ENCODE results near the gene TMEM218. TPM values are rescaled to one million over a fixed set of nuclear protein-coding genes. Genes with fewer than 3 reads are reported as not detected.

Gene TMEM218
- total and polyA plus RNA-seq, 2 donors (not counting 1 experiment from before 2014, with no cell fraction given): 31.9 to 34.8 TPM

GRCh38 chr11:125075900-125076317, 35.5 kb downstream of the TMEM218 start:
- H4K20me1 ChIP-seq (ENCODE audit: control insufficient read depth, extremely low read depth, insufficient read depth, low read length): no peaks in the 10 kb centered on the region
- no peaks in the 10 kb centered on the region for H3K27me3 ChIP-seq (ENCODE audit: control insufficient read depth, insufficient read depth, low read length)
- H3K4me1 ChIP-seq (ENCODE audit: control insufficient read depth, extremely low read depth, insufficient read depth, low read length): peaks cover 6% of the 10 kb centered on the region
- no peaks in the 10 kb centered on the region for H3K79me2 ChIP-seq (ENCODE audit: control insufficient read depth, insufficient read depth, low read length)
- H2AFZ ChIP-seq (ENCODE audit: low read length): no peak overlapping the region
- H3K9me3 ChIP-seq (ENCODE audit: control insufficient read depth, insufficient read depth, low read depth, low read length): no peaks in the 10 kb centered on the region
- H3K4me3 ChIP-seq (replicated peaks in 1 of 4; ENCODE audit: control extremely low read depth in 1 of 4, insufficient read depth in 1 of 4, low read depth in 3 of 4, low read length in 4 of 4): no peak overlapping the region
- H3K9ac ChIP-seq (ENCODE audit: insufficient read depth, low read length): no peak overlapping the region
- H3K36me3 ChIP-seq (ENCODE audit: control insufficient read depth, insufficient read depth, low read length): no peaks in the 10 kb centered on the region
- DNase-seq (ENCODE audit: low read depth in 2 of 2): peak in 1 of 2 donors; percentile 51
- H3K27ac ChIP-seq (ENCODE audit: insufficient read depth, low read length): no peak overlapping the region
- TF ChIP-seq EZH2 (IDR thresholded peaks at IDR 0.05; ENCODE audit: low read length, missing control alignments) (no peak), CTCF (conservative IDR thresholded peaks at IDR 0.05 in 1 of 2, IDR thresholded peaks at IDR 0.05 in 1 of 2; ENCODE audit: low read depth in 1 of 2, low read length in 2 of 2) (no peak)
- H3K4me2 ChIP-seq (ENCODE audit: extremely low read depth, insufficient read depth, low read length): no peak overlapping the region

GRCh38 chr11:125075242-125075625, 36.2 kb downstream of the TMEM218 start:
- Histone ChIP-seq H3K36me3 (ENCODE audit: control insufficient read depth, insufficient read depth, low read length) (no peaks in the 10 kb centered on the region), H4K20me1 (ENCODE audit: control insufficient read depth, extremely low read depth, insufficient read depth, low read length) (no peaks in the 10 kb centered on the region), H3K27me3 (ENCODE audit: control insufficient read depth, insufficient read depth, low read length) (no peaks in the 10 kb centered on the region), H3K4me3 (replicated peaks in 1 of 4; ENCODE audit: control extremely low read depth in 1 of 4, insufficient read depth in 1 of 4, low read depth in 3 of 4, low read length in 4 of 4) (no peak overlapping the region), H3K9me3 (ENCODE audit: control insufficient read depth, insufficient read depth, low read depth, low read length) (no peaks in the 10 kb centered on the region), H3K79me2 (ENCODE audit: control insufficient read depth, insufficient read depth, low read length) (no peaks in the 10 kb centered on the region), H3K4me2 (ENCODE audit: extremely low read depth, insufficient read depth, low read length) (no peak overlapping the region), H3K4me1 (ENCODE audit: control insufficient read depth, extremely low read depth, insufficient read depth, low read length) (peaks cover 12% of the 10 kb centered on the region), H3K27ac (ENCODE audit: insufficient read depth, low read length) (no peak overlapping the region), H3K9ac (ENCODE audit: insufficient read depth, low read length) (no peak overlapping the region), H2AFZ (ENCODE audit: low read length) (no peak overlapping the region)
- no peak for TF ChIP-seq CTCF (conservative IDR thresholded peaks at IDR 0.05 in 1 of 2, IDR thresholded peaks at IDR 0.05 in 1 of 2; ENCODE audit: low read depth in 1 of 2, low read length in 2 of 2)
- no peak for TF ChIP-seq EZH2 (IDR thresholded peaks at IDR 0.05; ENCODE audit: low read length, missing control alignments)
- DNase-seq (ENCODE audit: low read depth in 2 of 2): no peak

DNA sequence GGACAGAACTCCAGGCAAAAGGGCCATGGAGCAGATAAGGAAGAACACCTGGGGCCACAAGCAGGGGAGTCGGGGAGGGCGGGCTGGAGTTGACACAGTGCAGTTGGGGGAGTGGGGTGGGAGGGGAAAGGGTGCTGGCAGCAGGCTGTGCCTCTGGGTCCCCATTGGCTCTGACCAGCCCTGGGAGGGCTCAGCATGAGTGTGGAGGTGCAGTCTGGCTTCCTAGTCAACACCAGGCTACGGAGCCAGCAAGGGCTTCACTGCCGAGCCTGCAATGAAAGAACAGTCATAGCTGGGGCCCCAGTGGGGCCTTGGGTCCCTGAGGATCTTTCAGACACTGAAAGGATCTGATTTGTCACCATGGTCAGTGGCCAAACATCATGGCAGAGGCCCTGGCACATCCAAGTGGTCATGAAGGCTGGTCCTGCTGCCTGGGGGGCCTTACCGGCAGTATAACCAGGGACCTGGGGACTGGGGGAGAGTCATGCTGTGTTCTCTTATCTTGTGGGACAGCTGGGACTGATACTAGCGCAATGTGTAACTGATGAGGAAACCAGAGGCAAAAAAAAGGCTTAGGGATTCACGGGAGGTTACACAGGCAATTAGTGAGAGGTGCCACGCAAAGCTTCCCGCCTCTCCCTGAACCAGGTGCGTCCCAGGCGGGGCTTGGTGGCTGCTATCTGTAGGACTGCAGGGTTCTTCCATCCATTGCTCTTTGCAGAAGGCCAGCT, 36.8 kb downstream of the TMEM218 start:
- H3K9me3 ChIP-seq (ENCODE audit: control insufficient read depth, insufficient read depth, low read depth, low read length): no peaks in the 10 kb centered on the region
- H3K9ac ChIP-seq (ENCODE audit: insufficient read depth, low read length): no peak overlapping the region
- H3K27ac ChIP-seq (ENCODE audit: insufficient read depth, low read length): no peak overlapping the region
- no peak for TF ChIP-seq EZH2 (IDR thresholded peaks at IDR 0.05; ENCODE audit: low read length, missing control alignments)
- TF ChIP-seq CTCF (conservative IDR thresholded peaks at IDR 0.05 in 1 of 2, IDR thresholded peaks at IDR 0.05 in 1 of 2; ENCODE audit: low read depth in 1 of 2, low read length in 2 of 2): no peak
- no peaks in the 10 kb centered on the region for H4K20me1 ChIP-seq (ENCODE audit: control insufficient read depth, extremely low read depth, insufficient read depth, low read length)
- no peaks in the 10 kb centered on the region for H3K79me2 ChIP-seq (ENCODE audit: control insufficient read depth, insufficient read depth, low read length)
- H3K4me1 ChIP-seq (ENCODE audit: control insufficient read depth, extremely low read depth, insufficient read depth, low read length): peaks cover 12% of the 10 kb centered on the region
- H3K4me2 ChIP-seq (ENCODE audit: extremely low read depth, insufficient read depth, low read length): no peak overlapping the region
- H2AFZ ChIP-seq (ENCODE audit: low read length): no peak overlapping the region
- no peaks in the 10 kb centered on the region for H3K27me3 ChIP-seq (ENCODE audit: control insufficient read depth, insufficient read depth, low read length)
- H3K4me3 ChIP-seq (replicated peaks in 1 of 4; ENCODE audit: control extremely low read depth in 1 of 4, insufficient read depth in 1 of 4, low read depth in 3 of 4, low read length in 4 of 4): no peak overlapping the region
- H3K36me3 ChIP-seq (ENCODE audit: control insufficient read depth, insufficient read depth, low read length): no peaks in the 10 kb centered on the region
- no peak for DNase-seq (ENCODE audit: low read depth in 2 of 2)
